HG02981 (cell line): ENCODE measurements around the gene POLR3E.
"Not testable (repeated sequence)": the region's sequence is repeated elsewhere in the genome, so short reads cannot be mapped to it uniquely, and the experiment has no call there.

Experiments
- ATAC-seq: cut with Tn5 transposase; IDR thresholded peaks from one replicate; pipeline ENCODE4 v1.9.1; 2021; ENCODE audit warnings: mild to moderate bottlenecking, moderate library complexity; ENCODE audit not compliant: unreplicated experiment

POLR3E gene

DNA sequence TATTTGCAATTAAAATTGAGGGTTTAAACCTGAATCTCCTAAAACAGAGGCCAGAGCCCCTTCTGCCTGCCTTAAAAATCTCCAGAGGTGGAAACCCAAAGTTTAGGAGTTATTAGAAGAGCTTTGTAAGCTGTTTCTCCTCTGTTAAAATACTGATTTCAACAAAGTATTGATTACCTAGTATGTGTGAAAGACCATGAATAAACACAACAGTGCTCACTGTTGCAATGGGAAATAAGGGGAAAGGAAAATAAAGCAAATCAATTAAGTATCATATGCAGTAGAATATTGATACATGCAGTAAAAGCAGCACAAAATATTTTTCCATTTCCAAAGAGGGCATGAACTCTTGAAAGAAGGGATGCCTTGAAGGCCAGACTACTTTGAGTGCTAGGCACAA, 62.5 kb downstream of the POLR3E start:
- ATAC-seq = no peak

DNA sequence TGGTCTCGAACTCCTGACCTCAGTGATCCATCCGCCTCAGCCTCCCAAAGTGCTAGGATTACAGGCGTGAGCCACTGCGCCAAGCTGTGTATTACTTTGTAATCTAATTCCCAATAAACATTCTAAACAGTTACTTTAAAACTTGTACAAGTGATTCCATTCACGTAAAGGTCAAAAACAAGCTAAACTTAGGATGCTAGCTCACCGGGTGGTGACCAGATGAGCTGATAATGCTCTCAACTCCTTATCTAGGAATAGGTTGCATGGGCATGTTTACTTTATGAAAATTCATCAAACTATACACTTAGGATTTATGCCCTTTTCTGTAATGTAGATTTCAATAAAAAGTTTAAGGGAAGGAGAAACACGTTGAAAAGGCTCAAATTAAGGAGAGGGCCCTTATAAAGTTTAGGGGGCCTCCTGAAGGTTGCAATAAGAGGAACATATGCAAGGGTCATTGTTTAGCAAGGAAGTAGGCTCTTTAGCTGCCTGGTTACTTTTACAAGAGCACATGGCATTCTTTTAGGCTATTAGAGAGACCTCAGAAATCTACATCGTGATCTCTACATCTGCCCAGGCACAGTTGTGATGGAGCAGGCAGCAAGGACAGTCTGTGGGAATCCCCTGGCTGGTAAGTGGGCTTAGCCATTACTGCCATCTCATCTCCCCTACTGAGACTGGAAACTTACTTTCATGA, 63.9 kb downstream of the POLR3E start:
- no peak for ATAC-seq

DNA sequence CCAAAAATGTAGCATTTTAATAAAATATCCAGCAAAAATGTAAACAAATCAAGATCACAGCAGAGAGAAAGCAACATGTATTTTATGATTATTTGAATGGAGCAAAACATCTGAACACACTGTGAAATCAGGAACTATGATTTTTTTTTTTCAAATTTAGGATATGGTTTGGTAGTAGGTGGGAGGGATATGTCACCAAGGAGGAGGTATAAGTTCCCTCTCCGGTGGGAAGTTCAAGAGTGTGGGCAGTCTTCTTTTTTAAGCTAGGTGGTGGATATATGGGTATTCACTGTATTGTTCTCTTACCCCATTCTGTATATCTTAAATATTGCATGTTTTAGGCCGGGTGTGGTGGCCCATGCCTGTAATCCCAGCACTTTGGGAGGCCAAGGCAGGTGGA, 67.0 kb downstream of the POLR3E start:
- ATAC-seq = no peak

DNA sequence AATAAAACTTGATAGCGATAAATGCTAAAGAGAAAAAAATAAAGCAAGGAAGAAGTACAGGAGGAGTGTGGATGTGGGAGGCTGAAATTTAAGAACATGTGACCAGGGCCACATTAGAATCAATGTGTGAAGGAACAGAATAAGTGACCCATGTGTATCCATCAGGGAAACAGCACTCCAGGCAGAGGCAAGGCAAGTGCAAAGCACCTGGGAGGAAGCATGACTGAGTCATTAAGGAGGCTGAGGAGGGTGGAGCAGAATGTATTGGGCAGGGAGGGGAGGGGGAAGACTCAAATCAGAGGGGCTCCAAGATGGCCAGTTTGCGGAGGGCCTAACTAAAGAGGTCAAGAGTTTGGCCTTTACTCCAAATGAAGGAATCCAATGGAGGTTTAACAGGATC, 69.2 kb downstream of the POLR3E start:
- no peak for ATAC-seq

DNA sequence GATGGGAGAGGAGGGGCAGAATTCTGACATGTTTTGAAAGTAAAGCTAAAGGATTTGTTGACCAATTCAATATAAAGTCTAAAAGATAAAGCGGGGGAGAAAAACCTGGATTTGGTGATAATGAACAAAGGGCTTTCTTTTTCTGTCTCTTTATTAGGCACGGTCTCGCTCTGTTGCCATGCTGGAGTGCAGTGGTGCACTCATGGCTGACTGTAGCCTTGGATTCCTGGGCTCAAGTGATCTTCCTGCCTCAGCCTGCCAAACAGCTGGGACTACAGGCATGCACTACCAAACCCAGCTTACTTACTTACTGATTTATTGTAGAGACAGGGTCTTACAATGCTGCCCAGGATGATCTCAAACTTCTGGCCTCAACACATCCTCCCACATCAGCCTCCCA, 69.7 kb downstream of the POLR3E start:
- ATAC-seq = no peak

DNA sequence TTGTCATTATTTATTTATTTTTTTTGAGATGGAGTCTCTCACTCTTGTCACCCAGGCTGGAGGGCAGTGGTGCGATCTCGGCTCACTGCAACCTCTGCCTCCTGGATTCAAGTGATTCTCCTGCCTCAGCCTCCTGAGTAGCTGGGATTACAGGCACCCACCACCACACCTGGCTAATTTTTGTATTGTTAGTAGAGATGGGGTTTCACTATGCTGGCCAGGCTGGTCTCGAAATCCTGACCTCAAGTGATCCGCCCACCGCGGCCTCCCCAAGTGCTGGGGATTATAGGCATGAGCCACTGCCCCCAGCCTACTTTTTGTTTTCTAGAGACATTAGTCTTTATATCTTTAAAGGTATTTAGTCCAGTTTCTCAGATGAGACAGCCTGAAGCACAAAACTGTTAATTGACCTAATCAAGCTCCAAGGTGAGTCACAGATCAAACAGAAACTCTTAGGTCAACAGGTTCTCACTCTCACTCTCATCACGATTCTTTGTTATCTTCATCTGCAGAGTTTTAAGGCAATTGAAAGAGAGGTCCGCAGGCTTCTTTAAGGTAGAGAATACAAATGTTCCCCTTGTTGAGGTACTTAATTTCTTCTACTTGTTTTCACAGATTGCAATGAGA, 71.1 kb downstream of the POLR3E start:
- not testable (repeated sequence) for ATAC-seq

DNA sequence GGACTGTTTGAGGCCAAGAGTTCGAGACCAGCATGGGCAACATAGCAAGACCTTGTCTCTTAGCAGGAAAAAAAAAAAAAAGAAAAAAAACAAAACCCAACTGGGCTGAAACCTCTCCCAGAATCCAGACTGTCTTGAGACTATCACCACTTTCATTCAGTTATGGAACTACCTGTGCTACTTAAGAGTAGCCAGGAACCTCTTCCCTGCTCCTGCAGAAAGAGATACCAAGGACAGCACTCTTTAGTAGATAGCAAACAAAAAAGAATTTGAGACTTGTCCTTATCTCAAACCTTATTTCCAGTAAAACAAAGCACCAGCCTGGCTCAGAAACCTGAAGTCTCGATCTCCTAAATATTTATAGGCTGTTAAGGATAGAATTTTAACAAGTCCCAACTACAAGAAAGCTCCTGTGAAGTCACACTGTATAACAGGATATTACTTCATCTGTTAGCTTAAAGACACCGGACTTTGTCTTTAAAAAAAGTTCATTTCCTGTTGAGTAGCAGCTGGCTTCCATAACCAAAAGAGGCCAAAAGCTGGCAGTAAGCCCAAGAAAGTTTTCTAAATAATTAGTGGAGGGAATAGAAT, 72.1 kb downstream of the POLR3E start:
- no peak for ATAC-seq

DNA sequence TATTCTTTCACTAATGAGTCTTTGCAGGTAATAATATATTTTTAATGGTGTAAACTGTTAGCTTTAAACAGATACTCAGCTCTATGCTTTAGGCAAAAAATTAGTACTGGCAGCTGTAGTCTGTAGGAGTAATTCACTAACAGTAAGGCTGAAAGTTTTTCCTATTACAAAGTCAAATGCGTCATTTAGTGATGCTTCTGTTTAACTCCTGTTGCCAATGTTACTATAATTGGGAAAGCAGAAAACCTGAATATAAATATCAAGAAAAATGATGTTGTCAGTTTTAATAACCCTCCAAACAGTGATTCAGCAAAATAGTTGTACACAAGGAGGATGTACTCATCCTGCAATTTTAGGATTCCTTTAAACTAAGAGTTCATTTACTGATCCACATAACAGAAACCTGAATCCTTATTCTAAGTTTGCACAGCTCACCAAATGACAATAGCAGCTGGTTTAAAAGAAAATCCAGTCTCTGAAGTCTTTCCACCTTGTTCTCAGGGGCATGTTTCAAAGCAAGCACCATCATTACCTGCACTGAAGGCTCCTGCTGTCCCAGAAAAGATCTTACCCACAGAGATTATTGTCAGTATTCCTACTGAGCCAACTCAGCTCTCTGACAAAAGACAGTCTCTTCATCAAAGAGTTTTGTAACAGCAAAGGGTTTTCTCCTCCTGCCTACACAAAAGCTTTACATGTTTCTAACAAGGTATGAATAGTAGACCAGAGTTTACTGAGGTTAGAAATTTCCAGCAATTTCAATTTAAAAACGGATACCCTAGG, 73.0 kb downstream of the POLR3E start:
- ATAC-seq = no peak

DNA sequence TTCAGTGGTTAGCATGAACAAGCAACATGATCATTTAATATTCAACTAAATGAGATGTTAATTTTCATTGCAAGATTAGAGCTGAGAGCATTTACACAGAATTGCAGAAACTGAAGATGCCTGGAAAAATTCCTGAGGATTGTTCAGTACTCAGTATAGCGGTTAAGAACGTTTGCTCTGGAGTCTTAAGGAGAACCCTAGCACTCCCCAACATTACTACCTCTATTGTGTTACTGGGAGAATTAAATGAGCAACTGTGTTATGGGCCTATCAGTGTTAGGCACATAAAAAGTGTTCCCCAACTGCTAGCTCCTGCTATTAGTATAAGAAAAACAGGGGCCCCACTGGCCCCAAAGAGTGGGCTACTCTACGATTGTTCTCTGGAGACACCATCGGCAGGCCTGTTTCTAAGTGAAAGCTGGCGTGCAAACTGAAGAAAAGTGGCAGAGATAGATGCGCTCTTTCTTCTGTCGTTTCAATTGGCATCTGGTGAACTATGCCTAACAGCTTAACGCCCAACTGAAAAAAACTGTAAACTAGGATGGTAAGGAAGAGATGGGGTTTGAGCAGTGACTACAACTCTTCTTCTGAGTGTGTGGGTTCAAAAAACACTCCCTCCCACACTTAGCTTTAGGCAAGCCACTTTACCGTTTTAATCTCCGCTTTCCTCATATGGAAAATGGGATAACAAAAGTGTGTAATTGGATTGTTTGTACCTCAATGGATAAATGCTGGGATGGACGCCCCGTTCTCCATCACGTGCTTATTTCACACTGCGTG, 75.9 kb downstream of the POLR3E start:
- no peak for ATAC-seq

DNA sequence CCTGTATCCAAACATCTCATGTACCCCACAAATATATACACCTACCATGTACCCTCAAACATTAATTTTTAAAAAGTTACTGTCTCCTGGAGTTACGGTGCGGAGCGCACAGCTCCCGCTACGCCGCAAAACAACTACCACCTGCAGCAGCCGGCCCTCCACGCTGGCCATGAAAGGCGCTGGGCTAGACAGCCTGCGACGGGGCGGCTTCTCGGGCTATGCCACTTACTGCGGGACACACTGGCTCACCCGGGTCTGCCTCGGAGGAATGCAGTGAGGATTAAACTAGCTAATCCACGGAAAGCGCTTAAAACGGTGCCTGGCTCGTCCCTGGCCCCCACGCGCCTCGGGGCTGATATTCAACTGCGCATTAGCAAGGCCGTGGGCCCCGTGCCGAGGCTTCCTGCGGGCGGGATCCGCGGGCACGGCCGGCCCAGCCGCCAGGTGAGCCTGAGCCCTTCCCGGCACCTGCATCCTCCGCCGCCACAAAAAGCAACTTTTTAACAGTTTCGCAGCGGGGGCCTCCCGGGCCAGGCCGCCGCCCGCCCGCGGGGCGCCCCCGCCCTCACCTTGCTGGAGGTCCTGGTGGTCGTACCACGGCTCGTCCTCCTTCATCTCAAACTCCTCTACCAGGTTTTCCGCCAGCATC, 76.6 kb downstream of the POLR3E start:
- peak; percentile 26 for ATAC-seq

DNA sequence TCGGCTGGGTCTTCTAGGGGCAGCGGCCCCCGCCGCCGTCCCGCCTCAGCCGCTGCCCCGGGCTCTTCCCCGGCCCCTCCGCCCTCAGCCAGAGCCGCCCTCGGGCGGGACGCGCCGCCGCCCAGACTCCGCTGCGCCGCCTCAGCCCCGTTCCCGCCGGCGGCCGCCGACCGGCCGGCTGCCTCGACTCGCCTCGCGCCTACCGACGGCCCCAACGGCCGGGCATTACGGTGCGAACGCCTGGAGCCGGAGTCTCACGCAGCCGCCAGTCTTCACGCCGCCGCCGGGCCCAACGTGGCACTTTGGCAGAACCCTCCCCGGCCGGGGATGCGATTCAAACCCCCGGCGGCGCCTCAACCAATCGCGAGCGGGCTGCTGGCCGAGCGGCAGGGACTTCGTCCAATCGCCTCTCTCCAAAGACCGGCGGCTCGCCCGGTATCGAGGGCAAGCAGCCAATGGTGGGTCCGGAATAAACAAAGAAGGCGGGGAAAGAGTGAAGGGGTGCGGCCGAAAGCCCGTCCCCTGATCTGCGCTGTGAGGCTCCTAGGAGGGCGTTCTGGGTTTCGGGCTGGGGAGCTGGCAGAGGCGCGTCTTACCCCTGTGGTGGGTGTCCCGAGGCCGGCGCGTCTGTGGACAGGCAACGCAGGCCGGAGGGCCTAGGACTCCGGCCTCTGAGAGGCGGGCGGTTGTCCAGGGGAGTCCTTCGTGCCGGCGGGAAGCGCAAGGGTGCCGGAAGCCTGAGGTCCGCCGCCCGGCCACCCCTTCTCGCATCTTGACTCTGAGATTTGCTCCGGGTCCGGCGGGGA, 77.3 kb downstream of the POLR3E start, which contains the start of gene CDR2:
TSS of gene CDR2 (minus strand) at position 309 of the 806 bp plus-strand sequence. CDS start 310 bp downstream, outside the sequence.
- ATAC-seq = peak; percentile 87

DNA sequence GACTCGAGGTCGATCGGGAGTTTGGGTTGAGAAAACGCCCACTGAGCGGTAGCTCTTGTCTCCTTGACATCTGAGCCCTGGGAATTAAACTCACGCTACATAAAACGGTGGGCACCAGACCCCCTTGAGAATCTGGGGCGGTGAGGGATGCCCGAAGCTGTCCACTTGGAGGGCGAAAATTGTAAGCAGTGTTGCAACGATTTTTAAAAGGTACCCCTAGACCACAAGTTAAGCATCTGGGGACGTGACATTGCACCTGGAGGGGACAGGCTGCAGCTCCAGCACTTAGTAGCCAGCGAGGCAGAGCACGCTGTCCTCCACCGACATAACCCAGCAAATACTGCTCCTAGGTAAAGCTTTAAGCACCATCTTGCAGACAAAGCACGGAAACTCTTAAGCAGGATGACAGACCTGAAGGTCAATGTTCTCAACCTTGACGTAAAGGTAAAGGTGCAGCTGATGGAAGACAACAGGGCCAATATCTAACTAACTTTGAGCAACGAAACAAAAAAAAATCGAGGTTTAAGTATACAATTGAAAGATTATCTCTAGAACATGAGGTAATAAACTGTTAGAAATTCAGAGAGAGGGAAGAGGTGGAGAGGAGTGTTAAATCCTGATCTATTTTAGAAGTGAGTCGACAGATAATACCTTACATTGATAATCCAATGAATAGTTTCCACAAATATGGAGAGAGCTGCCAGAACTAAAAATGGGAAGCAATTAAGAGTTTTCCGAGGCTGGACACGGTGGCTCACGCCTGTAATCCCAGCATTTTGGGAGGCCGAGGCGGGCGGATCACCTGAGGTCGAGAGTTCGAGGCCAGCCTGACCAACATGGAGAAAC, 78.1 kb downstream of the POLR3E start:
- ATAC-seq = no peak

DNA sequence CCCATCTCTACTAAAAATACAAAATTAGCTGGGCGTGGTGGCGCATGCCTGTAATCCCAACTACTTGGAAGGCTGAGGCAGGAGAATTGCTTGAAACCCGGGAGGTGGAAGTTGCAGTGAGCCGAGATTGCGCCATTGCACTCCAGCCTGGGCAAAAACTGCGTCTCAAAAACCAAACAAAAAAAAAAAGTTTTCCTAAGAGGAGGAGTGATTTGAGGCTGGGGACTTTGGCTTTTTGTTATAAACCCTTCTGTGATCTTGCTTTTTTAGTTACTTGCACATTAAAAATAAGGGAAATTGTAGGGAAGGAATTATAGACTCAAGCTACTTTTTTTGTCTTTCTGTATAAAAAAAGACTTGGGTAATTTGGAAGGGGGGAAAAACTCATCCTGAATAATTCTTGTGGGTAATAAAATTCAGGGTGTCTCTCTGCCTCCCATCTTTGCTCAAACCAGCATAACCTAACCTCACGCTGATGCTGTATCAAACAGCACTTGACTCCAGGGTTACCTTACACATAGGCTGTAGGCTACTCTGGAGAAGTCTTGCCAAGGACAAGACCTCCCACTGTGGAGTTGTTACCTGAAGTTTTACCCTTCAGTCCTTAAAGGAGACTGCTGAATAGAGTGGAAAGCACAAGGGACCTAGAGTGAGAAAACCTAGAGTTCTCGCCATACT, 78.9 kb downstream of the POLR3E start:
- ATAC-seq = no peak

DNA sequence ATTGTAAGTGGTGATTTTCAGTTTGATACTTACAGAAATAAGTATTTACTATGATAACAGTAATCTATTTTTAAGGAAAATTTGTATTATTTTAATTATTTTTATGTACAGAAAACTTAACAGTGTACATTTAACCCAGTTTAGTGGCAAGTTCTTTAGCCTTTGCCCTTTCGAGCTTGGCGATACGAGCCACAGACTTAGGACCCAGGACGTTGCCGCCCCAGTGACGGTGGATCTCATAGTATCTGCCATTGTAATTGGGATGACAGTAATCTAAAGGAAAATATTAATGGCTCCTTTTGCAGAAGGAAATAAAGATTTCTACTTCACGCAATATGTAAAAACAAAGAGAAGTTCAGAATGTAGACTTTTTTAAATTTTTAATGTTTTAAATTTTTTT, 82.4 kb downstream of the POLR3E start:
- no peak for ATAC-seq

DNA sequence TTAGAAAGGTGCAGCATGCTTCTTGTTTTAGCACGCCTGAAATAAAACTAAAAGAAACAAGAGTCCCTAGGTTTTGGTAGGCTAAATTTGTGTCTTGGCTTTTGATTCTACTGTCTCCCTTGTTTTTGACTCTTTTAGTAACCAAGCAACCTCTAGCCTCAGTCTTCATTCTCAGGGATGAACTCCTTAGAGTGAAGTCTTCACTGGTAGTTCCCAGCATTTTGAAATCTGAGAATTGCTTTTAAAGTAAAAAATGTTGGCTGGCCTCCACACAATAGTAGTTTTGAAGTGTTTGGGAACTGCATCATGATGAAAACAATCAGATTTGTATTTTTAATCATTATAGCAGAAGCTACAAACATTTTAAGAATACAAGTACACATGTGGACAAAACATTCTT, 83.3 kb downstream of the POLR3E start:
- ATAC-seq = no peak

DNA sequence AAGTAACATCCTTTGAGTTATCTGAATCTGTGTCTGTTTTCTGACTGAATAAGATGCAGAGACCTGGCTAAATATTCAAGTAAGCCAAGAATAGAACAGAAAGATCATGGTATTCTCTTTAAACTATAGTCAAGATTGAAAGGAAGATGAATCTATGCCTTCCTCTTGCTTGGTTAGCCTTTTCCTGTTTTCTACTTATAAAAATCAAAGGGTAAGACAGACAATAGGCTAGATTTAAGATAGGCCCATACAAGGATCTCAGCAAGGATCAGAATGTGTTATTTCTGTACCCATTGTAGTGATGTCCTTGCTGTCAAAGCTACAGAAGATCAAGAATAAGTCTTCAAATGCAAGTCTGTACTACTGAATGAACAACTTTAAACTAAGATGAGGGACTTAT, 84.2 kb downstream of the POLR3E start:
- ATAC-seq = no peak

DNA sequence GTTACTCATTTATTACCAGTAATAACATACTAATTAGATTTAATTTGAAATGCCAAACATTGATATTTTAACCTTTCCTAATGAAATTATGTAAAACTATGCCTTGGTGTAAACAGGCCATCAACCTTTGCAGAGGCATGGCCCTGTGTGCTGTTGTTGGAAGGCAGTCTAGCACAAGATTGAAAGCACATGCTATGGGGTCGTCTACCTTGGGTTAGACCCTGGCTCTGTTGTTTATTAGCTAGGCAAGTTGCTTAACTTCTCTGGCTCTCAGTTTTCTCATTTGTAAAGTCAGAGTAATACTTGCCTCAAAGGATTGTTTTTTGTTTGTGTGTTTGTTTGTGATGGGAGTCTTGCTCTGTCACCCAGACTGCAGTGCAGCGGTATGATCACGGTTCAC, 86.6 kb downstream of the POLR3E start:
- no peak for ATAC-seq
